Endothelial cell (in vitro differentiated cells): ENCODE measurements around the gene HMCN2. TPM values are rescaled to one million over a fixed set of nuclear protein-coding genes. Genes with fewer than 3 reads are reported as not detected.

Experiments
- DNase-seq: peaks from one replicate; pipeline ENCODE4 v3.0.0; 2021; ENCODE audit warnings: low spot score
- H3K27ac Mint-ChIP-seq: one replicate; pipeline ENCODE4 v1.8.0; 2021; ENCODE audit warnings: mixed read lengths, inconsistent platforms; ENCODE audit not compliant: unreplicated experiment
- H3K27me3 Mint-ChIP-seq: one replicate; pipeline ENCODE4 v1.8.0; 2021; ENCODE audit warnings: mild to moderate bottlenecking, moderate library complexity, mixed read lengths, inconsistent platforms; ENCODE audit not compliant: unreplicated experiment
- H3K36me3 Mint-ChIP-seq: one replicate; pipeline ENCODE4 v1.8.0; 2021; ENCODE audit warnings: mild to moderate bottlenecking, low read depth, mixed read lengths, inconsistent platforms; ENCODE audit not compliant: unreplicated experiment
- H3K4me1 Mint-ChIP-seq: one replicate; pipeline ENCODE4 v1.8.0; 2021; ENCODE audit warnings: mild to moderate bottlenecking, mixed read lengths, inconsistent platforms; ENCODE audit not compliant: unreplicated experiment
- H3K4me3 Mint-ChIP-seq: one replicate; pipeline ENCODE4 v1.8.0; 2021; ENCODE audit warnings: mild to moderate bottlenecking, mixed read lengths, inconsistent platforms; ENCODE audit not compliant: unreplicated experiment
- H3K9me3 Mint-ChIP-seq: one replicate; pipeline ENCODE4 v1.8.0; 2021; ENCODE audit warnings: mixed read lengths, inconsistent platforms; ENCODE audit not compliant: unreplicated experiment
- total RNA-seq: library from RNA; stranded (reverse); fragmentation: NEBNext Ultra II Directional; extraction: Animal tissue kit (Norgen Biotek cat#: 25700); gene quantifications from one replicate; pipeline ENCODE4 v1.2.1, GENCODE V29; 2021; ENCODE audit not compliant: unreplicated experiment
- TF ChIP-seq, protein P1 (sequence below): fragments of 200-600 bp; sonication (generic); IDR thresholded peaks from one replicate; pipeline ENCODE4 v1.5.0; 2021; ENCODE audit warnings: antibody characterized with exemption; ENCODE audit not compliant: unreplicated experiment

HMCN2 gene
- total RNA-seq, 1 donor from 2014 or later, result 29.6 TPM

DNA sequence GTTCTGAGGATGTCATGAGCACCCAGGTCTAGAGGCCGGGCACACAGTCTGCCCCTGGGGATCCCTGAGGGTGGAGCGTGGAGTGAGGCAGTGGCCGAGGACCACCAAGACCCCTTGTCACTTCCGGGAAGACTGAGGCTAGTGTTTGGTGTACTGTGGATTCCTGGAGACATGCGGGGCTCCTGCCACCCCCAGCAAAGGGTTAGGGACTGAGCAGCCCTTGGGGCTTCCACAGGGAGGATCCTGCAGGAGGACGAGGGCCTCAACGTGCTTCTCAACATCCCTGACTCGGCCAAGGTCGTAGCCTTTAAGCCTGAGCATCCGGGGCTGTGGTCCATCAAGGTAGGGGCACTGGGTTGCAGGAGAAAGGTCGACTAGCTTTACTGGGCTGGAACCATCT is 29.9 kb downstream of the HMCN2 start:
- peaks cover 8% of the 10 kb centered on the region for H3K36me3 Mint-ChIP-seq
- TF ChIP-seq, protein P1, sequence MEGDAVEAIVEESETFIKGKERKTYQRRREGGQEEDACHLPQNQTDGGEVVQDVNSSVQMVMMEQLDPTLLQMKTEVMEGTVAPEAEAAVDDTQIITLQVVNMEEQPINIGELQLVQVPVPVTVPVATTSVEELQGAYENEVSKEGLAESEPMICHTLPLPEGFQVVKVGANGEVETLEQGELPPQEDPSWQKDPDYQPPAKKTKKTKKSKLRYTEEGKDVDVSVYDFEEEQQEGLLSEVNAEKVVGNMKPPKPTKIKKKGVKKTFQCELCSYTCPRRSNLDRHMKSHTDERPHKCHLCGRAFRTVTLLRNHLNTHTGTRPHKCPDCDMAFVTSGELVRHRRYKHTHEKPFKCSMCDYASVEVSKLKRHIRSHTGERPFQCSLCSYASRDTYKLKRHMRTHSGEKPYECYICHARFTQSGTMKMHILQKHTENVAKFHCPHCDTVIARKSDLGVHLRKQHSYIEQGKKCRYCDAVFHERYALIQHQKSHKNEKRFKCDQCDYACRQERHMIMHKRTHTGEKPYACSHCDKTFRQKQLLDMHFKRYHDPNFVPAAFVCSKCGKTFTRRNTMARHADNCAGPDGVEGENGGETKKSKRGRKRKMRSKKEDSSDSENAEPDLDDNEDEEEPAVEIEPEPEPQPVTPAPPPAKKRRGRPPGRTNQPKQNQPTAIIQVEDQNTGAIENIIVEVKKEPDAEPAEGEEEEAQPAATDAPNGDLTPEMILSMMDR, result no peak
- DNase-seq, result no peak
- no peak overlapping the region for H3K27ac Mint-ChIP-seq
- no peaks in the 10 kb centered on the region for H3K9me3 Mint-ChIP-seq
- peaks cover 2% of the 10 kb centered on the region for H3K4me1 Mint-ChIP-seq
- no peak overlapping the region for H3K4me3 Mint-ChIP-seq
- peaks cover 6% of the 10 kb centered on the region for H3K27me3 Mint-ChIP-seq

DNA sequence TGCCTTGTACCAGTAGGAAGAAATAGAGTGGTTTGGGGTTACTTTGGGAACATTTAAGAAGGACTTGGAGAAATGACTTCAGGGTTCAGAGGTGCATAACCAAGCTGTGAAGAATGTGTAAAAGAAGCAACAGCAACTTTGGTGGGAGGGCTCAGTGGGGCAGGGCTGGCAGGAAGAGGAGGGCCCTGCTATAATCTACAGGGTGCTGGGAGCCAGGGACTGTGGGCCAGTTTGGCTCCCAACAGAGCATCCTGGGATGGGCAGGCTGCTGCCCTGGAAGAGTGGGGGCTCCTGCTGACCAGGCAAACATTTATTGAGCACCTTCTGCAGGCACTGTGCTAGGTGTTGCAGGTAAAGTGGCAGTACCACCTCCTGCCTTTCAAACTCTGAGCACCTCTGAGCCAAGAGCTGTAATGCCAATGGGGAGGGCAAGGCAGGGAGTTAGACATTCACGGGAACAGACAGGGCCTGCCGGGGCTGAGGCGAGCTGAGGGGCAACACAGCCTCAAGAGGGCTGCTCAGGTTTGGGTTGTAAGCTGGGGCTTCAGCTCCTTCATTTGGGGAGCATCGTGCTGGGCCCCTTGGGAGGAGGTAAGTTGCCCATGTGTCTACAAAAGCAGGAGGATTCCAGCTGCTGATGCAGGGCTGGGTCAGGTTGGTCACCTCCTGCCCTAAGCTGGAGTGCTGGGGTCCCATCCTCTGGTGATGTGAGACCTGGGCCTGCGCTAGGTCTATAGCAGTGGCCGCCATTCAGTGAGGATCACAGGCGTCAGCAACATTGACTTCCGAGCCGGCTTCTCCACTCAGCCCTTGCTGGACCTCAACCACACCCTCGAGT is 30.6 kb downstream of the HMCN2 start:
- TF ChIP-seq, protein P1, result no peak
- no peaks in the 10 kb centered on the region for H3K9me3 Mint-ChIP-seq
- no peak for DNase-seq
- peaks cover 6% of the 10 kb centered on the region for H3K27me3 Mint-ChIP-seq
- H3K4me3 Mint-ChIP-seq, result no peak overlapping the region
- peaks cover 12% of the 10 kb centered on the region for H3K36me3 Mint-ChIP-seq
- peaks cover 2% of the 10 kb centered on the region for H3K4me1 Mint-ChIP-seq
- peak overlapping the region; percentile 45 for H3K27ac Mint-ChIP-seq

DNA sequence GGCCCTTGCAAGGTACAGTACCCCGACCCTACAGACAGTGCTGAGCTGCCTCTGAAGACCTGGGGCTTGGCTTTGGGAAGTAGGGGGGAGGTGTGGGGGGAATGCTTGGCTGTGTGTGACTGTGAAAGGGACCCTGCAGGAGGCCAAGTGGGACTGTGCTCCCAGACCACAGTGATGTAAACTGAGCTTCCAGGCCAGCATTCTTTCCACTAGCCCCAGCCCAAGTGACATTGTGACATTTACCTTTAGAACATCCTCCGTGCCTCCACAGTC is 31.2 kb downstream of the HMCN2 start:
- Mint-ChIP-seq H3K36me3 (peaks cover 12% of the 10 kb centered on the region), H3K4me3 (no peak overlapping the region), H3K9me3 (no peaks in the 10 kb centered on the region), H3K4me1 (peaks cover 2% of the 10 kb centered on the region), H3K27ac (no peak overlapping the region), H3K27me3 (peaks cover 6% of the 10 kb centered on the region)
- TF ChIP-seq, protein P1, result no peak
- no peak for DNase-seq

DNA sequence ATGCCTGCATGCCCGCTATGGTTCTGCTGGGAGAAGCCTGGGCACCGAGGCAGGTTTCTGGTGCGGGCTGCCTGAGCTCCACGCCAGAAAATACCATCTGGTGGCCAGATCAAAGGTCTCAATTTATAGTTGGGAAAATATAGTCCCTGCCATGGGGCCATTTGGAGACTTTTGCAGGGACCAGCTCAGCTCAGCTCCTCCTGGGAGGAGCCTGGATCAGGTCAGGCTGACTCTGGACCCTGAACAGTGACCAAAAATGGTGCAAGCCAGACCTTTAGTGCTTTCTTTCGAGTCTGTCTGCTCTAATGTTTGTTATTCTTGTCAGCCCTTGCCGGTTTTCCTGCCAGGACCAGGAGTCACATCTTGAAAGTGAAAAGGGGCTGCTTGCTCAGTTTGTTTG is 31.8 kb downstream of the HMCN2 start:
- no peak overlapping the region for H3K4me3 Mint-ChIP-seq
- DNase-seq, result no peak
- H3K9me3 Mint-ChIP-seq, result no peaks in the 10 kb centered on the region
- H3K4me1 Mint-ChIP-seq, result peaks cover 2% of the 10 kb centered on the region
- no peak overlapping the region for H3K27ac Mint-ChIP-seq
- TF ChIP-seq, protein P1, result no peak
- H3K36me3 Mint-ChIP-seq, result peaks cover 12% of the 10 kb centered on the region
- peaks cover 6% of the 10 kb centered on the region for H3K27me3 Mint-ChIP-seq

DNA sequence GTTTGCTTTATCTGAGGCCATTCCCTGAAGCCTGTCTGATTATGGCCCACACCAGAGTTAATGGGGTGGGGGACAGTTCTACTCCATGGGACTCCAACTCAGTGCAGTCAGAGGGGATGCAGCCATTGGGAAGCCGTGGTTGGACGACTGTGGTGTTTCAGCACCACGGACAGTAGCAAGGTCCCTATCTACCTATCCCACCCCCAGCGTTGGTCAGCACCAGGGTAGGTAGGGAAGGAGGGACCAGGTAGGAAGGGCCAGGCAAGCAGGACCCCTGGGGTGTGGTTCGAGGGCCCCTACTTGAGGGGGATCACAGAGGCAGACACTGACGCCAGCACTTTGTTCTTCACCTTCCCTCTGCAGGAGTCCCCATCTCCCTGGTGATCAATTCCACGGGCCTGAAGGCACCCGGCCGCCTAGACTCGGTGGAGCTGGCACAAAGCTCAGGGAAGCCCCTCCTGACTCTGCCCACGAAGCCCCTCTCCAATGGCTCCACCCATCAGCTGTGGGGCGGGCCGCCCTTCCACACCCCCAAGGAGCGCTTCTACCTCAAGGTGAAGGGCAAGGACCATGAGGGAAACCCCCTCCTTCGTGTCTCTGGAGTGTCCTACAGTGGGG is 33.2 kb downstream of the HMCN2 start:
- Mint-ChIP-seq H3K27ac (no peak overlapping the region), H3K36me3 (peaks cover 12% of the 10 kb centered on the region), H3K9me3 (no peaks in the 10 kb centered on the region), H3K4me3 (no peak overlapping the region), H3K4me1 (peaks cover 2% of the 10 kb centered on the region), H3K27me3 (peaks cover 6% of the 10 kb centered on the region)
- DNase-seq, result peak; percentile 36
- TF ChIP-seq, protein P1, result no peak
